GM18868 (cell line): ENCODE measurements around the gene P2RX3.
"Not testable (repeated sequence)": the region's sequence is repeated elsewhere in the genome, so short reads cannot be mapped to it uniquely, and the experiment has no call there.

ENCODE experiments used
- ATAC-seq: cut with Tn5 transposase; IDR thresholded peaks from one replicate; pipeline ENCODE4 v1.9.1; 2021; ENCODE audit warnings: mild to moderate bottlenecking, moderate library complexity; ENCODE audit not compliant: unreplicated experiment

The P2RX3 gene

DNA sequence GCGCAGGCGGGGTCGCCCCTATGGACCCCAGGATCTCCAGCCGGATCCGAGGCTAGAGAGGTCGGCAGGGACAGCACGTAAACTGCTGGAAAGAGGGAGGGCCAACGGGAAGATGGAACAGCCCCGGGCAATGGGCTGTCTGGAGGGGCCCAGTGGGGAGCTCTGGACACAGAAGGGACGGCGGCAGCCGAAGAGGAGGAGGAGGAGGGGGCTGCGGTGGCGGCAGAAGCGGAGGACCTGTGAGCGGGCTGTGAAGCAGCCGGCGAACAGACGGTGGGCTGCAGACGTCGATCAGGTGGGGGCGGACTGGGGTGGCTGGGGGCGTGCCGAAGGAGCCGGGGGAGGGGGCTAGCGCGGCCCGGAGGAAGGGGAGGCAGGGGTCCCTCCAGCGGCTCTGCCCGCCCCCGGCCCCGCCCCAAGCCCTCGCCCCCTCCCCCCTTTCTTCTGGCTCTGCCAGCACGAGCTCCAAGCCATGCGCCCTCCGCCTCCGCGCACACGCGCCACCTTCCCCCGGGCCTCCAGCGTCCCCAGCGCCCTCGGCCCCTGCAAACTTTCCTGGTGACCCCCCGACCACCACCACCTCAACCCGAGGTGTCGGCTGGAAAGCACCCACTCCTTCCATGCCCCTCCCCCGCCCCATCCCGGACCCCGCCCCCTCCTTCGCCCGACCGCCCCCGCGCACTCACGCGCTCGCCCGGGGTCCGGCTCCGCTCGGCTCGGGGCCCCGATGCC, 13.8 kb upstream of the P2RX3 start:
- ATAC-seq = peak; percentile 5

DNA sequence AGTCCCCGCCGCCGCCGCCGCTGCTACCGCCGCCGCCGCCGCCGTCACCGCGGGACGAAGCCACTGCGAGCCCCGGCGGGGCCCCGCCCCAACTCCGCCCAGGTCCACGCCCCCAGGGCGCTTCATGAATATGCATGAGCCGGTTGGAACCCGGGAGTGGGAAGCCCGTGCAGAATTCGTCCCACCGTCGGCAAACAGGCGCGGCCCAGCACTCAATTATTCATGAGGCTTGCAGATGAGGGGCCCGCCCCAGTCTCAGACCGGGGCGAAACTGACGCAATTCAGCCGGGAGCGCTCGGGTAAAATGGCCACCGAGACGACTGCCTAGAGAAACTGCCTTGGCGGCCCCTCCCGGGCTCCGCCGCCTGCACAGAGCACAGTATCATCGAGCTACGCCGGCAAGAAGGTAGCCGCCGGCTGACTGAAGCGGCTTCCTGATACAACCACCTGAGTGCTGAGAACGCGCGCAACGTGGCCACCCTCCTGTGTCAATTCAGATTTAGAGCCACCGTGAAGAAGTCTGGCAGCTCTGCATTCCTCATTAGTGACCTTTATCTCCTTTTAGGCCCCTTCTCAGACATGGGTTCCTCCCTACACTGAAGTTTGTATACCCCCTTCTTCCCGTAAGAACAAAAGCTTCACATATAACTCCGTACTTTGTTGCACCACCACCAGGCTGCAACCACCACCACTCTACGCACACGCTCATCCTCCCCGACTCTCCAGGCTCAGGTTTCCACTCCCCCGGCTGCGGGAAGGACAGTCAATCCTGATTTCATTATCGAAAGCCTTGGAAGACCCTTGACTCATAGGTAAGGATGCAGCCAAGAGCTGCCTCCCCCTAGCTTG, 13.0 kb upstream of the P2RX3 start, which contains the start of gene TNKS1BP1:
Gene TNKS1BP1, minus strand, starts transcription at position 67 of the 849 bp plus-strand sequence. CDS start 3,067 bp downstream, outside the sequence.
- peak; percentile 90 for ATAC-seq

DNA sequence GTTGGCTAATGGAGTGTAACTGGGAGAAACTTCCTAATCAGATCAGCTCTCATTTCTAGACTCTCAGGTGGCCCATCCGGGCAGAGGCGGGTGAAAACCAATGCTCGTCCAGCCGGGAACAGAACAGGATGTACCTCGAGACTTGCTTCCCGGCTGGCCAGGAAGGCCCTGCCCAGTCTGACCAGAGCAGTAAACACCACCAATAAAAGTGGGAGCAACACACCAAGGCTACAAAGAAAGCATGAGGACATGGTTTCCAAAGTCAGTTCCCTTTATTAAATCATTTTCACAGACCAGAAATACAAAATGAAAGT, 12.5 kb upstream of the P2RX3 start:
- ATAC-seq = no peak

DNA sequence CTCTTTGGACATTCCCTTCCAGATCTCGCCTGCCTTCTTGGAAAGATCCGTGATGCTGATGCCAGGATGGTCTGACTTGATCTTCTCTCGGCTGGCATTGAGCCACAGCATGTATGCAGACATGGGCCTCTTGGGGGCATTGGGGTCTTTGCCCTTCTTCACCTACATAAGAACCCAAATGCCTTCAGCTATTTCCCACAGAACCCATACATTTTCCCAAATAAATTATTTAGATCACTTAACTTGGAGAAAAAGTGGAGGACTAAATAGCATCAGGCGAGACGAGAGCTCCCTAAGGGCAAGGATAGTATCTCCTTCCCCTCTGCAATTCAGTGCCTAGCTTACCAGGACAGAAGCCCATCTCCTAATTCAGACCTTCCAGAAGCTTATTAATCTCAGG, 10.4 kb upstream of the P2RX3 start:
- ATAC-seq = no peak

DNA sequence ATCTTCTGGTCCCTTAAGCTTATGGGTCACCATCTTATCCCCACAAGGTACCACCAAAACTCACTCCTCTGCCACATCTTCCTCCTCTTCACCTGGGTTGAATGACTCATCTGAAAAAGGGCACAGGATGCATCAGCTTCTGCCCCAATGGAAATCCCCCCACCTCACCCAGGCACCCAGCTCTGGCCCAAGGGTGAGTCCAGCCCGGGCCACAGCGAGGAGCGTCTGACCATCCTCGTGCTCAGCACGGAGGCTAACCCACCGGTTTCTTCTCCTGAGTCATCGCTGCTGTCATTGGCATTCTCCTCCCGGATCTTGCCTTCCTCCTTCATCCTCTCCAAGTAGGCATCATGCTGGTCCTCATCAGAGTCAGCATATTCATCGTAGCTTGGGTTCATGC, 8.1 kb upstream of the P2RX3 start:
- ATAC-seq = no peak

DNA sequence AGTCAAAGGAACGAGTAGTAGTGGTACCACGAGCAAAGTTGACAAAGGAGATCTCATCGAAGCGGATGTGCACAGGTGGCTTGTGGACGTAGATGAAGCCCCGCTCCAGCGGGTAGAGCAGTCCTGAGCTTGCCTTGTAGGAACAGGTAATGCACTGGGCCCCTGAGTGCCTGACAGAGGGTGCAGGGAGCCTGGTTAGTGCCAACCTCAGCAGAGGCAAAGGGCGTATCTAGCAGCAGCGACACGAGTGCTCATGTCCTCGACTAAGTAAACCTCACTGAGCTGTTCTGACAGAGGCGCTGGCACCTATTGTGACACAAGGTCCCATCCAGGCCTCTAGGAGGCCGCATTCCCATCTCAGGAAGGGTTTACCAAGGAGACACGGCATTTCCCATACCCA, 6.4 kb upstream of the P2RX3 start:
- no peak for ATAC-seq

DNA sequence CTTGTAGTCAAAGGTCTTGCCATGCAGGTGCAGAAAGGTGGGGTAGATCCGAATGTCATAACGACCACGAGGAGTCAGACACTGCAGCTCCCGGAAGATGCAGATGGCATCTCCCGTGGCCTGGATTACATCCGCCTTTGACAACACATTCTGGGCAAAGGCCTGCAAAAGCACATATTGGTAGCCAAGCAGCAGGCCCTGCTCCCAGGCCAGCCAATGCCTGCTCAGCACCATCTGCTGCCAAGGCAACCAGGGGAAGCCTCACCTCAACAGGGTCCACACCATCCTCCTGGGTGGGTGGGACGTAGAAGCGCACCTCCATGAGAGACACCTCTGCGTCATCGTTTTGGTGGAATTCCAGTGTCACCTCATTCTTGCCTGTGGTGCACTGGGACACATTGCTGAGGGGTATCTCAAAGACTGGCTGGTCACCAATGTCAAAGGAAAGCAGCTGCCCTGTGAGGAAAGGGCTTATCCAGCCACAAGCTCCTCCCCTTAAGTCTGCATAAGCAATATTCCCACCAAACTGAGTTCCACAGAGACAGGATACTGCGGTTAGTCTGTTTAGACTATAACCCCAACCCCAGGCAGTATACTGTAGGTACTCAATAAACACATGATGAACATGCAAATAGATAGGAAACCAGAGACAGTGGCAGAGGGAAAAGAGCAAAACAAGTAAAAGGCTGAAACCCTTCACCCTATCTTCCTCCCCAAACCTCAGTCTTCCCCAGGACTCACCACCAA, 5.3 kb upstream of the P2RX3 start:
- no peak for ATAC-seq

DNA sequence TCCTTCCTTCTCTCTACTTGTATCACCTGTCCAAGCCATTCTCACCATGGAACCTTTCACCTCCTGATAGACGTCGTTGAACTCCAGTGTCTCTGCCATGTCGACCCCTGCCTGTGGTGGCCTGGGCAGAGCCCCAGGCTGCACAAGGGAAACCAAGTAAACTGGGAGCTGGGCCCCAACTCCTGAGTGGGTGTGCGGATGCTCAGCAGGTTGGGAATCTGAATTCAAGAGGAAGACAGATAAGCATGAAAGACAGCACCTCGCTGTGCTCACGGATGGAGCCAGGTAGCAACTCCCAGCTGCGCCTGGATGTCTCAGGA, 3.2 kb upstream of the P2RX3 start:
- no peak for ATAC-seq

DNA sequence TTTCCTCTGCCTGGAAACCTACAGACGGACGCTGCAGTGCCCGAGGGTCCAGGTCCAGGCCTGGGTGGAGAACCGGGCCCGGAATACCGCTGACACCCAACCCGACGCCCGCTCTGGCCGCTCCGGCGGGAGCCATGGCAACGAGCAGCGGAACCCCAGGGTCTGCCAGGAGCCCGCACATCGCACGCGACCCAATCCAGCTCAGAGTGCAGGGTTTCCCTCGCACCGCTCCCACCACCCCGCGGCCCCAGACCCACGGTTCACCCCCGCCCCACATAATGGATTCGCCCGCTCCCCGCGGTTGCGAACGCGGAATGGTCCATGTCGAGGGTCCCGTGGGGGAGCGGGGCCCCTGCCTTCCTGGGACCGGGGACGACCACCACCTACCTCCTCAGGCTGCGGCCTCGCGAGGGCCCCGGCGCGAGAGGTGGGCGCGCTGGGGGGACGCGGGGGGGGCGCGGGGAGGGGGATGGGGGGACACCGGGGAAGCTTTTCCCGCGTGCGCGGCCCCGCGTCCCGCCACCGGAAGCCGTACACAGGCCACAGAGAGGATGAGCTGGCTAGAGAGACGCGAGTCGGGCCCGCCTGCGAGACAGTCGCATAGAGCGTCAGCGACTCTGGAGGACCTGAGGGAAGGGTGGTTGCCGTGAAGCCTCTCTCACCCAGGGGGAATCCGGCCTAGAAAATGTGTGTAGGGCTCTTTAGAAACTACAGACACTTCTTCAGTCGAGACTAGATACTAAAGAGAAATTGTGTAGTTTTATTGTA, 2.6 kb upstream of the P2RX3 start, which contains the start of gene SSRP1:
Gene SSRP1, minus strand, starts transcription at position 550 of the 768 bp plus-strand sequence. CDS start 771 bp downstream, outside the sequence.
- peak; percentile 99 for ATAC-seq

DNA sequence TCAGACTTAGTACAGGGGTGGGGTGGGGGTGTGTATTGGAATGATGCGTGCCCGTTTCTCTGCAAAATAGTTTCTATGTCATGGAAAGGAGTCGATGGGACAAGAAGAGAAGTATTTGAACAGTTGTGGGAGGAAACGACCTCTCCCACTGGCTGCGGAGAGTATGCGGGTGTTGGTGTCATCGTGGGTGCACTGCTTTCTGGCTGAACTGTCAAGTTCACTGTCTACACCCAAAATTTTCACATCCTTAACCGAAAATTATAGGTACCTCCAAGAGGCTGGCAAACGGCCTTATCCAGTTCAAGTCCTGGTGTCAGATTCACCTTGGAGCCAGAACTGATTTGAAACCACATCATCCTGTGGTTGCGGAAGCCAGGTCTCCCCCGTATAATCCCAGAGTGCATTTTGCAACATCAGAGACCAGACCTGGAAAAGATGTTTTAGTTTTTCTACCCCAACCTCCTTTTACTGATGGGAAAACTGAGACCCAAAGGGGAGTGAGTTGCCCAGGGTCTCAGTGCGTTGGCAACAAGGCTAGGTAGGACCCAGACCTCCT, 2.0 kb upstream of the P2RX3 start:
- ATAC-seq = no peak

DNA sequence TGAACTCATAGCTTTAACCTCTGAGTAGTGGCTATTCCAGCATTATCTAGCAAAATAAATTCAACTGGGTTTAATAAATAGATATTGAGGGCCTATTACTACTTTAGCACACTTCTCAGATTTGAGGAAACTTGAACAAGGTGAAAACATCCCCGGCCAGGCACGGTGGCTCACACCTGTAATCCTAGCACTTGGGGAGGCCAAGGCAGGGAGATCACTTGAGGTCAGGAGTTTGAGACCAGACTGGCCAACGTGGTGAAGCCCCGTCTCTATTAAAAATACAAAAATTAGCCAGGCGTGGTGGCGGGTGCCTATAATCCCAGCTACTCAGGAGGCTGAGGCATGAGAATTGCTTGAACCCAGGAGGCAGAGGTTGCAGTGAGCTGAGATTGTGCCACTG, 1.3 kb upstream of the P2RX3 start:
- not testable (repeated sequence) for ATAC-seq

DNA sequence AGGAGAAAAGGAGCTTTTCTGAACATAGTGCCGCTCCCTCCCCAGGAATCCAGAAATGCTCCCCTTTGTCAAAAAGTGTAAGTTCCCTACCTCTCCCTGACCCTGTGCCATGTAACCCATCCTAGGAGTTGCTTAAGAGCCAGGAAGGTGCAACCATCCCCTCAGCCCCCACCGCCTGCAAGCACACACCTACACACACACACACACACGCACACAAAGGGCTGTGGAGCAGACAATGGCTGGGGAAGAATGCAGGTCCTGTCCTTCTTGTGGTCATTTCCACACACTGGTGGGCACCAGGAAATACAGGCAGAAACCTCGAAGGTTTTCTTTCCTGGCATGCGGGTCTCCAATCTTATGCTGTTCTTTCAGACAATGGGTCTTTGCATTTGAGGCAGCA, 1.2 kb downstream of the P2RX3 start:
- no peak for ATAC-seq

DNA sequence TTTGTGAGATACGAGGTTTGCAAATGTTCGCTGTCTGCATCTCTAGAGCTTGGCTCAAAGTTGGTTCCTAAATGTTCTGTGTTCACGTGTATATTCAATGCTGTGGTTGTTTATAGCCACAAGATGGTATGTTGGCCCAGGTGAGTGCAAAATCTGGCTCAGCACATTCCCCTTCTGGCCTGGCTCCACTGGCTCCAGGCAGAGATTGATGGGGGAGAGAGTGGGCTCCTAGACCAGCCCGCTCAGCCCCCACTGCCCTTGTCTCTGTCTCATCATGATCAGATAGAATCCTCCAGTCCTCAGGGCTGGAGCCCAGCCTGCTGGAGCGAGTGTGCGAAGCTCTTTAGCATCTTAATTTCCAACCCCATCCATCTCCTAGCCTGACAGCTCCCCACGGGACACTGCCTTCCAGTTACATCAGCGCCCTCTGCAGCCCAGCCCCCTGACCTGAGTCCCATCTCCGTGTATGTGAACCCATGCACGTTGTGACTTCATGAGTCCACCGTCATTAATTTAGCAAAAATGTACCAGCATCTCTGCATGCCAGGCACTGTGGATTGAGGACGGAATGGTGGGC, 2.0 kb downstream of the P2RX3 start:
- no peak for ATAC-seq

DNA sequence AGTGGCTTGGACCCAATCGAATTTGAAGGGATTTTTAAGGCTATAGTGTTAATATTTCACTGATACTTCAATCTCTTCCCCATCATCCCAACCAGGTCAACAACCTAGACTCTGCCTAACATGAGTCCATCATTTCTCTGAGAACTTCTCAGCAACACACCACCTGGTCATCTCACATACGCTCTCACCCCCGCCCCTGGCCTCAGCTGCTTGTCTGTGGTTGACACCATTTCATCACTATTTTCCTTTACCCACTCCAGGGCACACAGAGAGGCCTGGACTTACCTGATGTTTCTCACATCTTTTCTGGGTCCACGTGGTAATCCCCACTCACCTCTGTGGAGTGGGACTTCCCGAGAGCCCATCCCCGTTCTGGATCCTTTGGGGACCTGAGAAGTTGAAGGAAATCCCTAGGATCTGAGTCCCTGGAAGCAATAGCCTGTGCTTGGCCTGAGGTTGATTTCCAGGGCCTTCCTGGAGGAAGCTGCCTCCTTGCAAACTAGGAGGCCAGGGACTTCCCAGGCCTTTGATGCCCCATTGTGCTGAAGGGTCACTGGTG, 3.2 kb downstream of the P2RX3 start:
- no peak for ATAC-seq

DNA sequence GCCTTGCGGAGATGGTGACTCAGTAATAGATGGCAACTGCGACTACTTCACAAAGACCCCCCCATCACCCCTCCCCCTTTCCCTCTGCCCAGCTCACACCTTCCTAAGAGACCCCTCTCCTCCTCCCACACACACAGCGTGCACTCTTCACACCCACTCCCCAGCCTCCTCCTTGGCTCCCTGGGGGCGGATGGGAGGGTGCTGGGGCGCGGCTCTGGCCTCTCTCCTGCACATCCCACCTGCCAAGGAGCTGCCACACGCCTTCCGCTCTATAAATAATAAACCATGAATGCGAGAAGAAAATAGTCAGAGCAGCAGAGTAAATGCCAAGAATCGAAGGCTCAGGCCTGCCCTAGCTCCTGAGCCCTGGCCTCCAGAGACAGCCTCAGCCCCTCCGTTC, 4.5 kb downstream of the P2RX3 start:
- ATAC-seq = no peak

DNA sequence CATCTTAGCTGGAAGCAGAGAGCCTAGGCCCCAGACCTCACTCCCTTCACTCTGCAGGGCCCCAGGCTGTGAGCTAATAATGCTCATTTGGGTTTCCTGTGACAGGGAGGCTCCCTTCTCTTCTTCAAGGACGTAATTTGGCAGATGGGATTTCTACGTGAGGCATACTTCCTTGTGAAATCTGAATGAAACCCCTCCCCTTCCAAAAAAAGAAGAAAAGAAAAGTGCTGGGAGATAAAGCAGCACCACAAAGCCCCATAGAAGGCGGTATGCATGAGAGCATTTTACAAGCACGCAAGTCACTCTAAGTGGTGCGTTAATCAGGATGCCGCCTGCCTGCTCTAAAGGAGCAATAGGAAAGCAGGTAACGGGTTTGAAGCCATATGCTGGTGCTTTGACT, 5.7 kb downstream of the P2RX3 start:
- no peak for ATAC-seq

DNA sequence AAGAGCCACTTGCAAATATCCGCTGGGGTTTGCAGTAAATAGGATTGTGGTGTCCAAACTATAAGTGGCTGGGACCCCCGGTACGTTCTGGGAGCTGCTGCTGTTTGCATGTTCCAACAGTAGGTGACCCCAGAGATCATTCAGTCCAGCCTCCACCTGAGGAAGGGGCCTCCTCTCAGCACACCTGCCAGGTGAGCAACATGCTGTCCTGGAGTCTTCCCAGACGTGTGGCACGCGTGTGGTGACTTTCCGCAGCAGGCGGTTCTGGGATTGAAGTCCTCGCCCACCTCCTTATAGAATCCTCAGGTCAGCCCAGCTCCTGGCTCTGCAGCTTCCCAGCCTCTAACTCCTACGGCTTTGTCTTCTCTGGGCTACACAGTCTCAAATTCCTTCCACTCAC, 6.7 kb downstream of the P2RX3 start:
- ATAC-seq = no peak

DNA sequence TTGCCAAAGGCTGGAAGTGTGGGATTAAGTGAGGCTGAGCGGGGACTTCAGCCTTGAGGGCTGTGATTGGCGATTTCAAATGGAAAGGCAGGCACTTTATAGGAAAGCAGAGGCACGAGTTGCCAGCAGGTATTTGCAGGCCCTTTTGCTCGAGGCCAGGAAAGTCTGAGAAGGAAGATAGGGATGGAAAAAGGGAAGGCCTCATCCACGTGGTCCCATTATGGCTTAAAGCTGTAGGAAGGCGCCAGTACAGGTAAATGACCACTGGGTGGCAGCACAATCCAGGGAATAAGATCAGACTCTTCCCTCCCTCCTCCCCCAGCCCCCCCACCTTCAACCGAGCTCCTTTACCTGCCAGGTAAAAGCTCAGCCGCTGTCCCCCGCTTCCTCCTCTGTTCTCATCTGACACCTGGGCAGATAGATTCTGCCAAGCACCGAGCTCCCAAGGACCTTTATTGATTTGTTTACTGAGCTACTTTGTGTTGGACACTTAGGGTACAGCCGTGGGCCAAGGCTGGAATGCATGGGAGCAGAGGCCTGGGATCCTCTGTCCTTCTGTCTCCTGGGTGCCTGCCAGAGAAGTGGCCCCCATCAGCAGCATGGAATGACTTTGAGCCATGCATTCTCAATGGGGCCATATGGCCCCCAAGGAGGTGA, 7.5 kb downstream of the P2RX3 start:
- ATAC-seq = peak; percentile 79

DNA sequence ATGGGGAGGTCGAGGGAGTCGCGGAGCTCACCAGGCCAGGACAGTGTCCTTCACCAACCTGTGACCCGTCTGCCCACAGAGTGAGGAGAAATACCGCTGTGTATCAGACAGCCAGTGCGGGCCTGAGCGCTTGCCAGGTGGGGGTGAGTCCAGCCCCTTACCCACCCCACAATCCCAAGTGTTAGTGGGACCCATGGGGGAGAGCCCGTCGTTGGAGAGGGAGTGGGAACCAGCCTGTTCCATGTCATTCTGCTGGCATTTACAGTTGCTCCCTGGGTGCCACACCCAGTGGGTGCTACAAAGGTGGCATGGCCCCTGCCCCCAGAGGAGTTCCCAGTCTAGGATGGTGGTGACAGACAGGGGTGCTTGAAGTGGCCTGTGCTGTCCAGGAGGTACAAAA, 9.2 kb downstream of the P2RX3 start:
- ATAC-seq = no peak
